ENCODE results near the gene LY6G6D. TPM values are rescaled to one million over a fixed set of nuclear protein-coding genes. Genes with fewer than 3 reads are reported as not detected.

LY6G6D gene, protein sequence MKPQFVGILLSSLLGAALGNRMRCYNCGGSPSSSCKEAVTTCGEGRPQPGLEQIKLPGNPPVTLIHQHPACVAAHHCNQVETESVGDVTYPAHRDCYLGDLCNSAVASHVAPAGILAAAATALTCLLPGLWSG
- total RNA-seq, result not detected

DNA sequence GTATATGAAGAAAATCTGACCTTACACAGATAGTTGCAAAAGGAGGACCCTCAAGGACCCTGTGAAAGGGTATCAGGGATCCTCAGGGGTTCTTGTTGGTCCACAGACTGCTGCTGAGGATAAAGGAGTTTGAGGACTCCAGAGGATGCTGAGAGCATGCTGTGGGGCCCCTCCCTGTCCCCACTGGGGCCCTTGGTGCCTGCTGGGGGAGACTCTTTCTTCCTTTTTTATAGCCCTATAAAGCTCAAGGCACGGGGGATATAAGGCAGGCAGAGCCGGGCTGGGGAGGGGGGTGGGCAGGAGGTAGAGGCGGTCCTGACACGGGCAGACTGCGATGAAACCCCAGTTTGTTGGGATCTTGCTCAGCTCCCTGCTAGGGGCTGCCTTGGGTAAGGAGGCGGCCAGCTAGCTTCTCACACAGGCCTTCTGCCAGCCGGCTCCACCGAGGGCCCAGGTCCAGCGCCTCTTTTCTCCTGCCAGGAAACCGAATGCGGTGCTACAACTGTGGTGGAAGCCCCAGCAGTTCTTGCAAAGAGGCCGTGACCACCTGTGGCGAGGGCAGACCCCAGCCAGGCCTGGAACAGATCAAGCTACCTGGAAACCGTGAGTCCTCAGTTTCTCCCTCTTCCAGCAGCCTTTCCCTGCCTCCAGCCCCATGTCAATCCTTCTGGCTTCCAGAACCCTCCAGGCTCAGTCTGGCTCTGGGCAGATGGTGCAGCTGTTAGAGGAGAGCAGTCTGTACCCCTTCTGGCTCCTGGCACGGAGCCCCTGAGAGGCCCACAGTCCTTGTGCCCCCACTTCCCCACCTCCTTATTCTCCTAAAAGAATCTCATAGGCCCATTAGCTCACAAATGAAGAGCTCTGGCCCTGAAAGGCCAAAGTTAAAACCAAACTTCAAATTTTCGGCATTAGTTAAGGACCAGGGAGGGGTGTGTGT, at the start of gene LY6G6D:
Gene LY6G6D (plus strand): TSS at position 327 of the 937 bp plus-strand sequence. CDS start 8 bp downstream, at position 335.
- DNase-seq (ENCODE audit: low spot score) (no peak), ATAC-seq (ENCODE audit: low FRiP score) (no peak)
- TF ChIP-seq, protein P1, sequence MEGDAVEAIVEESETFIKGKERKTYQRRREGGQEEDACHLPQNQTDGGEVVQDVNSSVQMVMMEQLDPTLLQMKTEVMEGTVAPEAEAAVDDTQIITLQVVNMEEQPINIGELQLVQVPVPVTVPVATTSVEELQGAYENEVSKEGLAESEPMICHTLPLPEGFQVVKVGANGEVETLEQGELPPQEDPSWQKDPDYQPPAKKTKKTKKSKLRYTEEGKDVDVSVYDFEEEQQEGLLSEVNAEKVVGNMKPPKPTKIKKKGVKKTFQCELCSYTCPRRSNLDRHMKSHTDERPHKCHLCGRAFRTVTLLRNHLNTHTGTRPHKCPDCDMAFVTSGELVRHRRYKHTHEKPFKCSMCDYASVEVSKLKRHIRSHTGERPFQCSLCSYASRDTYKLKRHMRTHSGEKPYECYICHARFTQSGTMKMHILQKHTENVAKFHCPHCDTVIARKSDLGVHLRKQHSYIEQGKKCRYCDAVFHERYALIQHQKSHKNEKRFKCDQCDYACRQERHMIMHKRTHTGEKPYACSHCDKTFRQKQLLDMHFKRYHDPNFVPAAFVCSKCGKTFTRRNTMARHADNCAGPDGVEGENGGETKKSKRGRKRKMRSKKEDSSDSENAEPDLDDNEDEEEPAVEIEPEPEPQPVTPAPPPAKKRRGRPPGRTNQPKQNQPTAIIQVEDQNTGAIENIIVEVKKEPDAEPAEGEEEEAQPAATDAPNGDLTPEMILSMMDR (IDR thresholded peaks at IDR 0.05), result no peak

DNA sequence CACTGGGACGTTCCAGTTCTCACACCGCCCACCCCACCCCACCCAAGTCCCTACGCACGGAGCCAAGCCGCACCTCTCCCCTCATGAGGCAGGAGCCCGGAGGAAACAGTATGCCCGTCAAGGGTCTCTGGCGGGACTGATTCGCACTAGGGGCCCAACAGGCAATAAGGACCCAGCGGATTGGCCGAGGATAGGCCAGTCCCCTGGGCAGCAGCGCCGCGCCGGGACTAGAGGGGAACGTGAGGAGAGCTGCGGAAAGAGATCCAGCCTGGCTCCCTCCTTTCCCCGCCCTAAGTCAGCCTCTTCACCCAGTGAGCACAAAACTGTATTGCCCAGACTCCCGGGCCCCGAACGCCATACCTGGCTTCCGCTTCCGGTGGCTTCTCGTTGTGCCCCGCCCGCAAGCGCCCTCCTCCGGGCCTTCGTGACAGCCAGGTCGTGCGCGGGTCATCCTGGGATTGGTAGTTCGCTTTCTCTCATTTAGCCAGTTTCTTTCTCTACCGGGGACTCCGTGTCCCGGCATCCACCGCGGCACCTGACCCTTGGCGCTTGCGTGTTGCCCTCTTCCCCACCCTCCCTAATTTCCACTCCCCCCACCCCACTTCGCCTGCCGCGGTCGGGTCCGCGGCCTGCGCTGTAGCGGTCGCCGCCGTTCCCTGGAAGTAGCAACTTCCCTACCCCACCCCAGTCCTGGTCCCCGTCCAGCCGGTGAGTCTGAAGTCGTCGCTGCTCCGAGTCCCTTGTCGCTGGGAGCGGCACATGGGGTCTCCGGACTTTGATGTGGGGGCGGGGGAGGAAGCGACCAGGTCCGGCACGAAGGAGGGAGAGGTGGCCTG, 49.4 kb upstream of the LY6G6D start, which contains the start of gene CSNK2B:
Gene CSNK2B (plus strand): TSS at position 580 of the 836 bp plus-strand sequence. CDS start 752 bp downstream, outside the sequence.
- TF ChIP-seq, protein P1 (IDR thresholded peaks at IDR 0.05), result no peak
- ATAC-seq (ENCODE audit: low FRiP score) (peak; percentile 87), DNase-seq (ENCODE audit: low spot score) (peak; percentile 93)

DNA sequence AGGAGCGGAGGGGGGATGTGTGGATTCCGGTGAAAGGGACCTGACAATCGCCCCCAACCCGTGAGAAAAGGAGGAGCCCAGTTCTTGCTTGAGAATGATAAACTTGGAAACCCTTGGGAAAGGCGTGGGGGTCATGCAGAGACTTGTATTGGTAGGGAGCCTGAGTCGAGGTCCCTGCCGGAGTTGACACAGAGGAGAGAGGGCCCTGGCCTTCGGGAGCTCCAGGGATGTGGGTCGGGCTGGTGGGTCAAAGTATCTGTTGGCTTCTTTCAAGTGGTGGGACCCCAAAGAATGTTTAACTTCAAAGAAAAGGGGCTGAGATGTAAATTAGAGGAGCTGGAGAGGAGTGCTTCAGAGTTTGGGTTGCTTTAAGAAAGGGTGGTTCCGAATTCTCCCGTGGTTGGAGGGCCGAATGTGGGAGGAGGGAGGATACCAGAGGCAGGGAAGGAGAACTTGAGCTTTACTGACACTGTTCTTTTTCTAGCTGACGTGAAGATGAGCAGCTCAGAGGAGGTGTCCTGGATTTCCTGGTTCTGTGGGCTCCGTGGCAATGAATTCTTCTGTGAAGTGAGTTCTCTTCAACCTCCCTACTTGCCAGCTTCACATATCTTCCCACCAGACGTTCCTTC, 48.7 kb upstream of the LY6G6D start:
- no peak for ATAC-seq (ENCODE audit: low FRiP score)
- TF ChIP-seq, protein P1 (IDR thresholded peaks at IDR 0.05), result no peak
- DNase-seq (ENCODE audit: low spot score), result no peak

DNA sequence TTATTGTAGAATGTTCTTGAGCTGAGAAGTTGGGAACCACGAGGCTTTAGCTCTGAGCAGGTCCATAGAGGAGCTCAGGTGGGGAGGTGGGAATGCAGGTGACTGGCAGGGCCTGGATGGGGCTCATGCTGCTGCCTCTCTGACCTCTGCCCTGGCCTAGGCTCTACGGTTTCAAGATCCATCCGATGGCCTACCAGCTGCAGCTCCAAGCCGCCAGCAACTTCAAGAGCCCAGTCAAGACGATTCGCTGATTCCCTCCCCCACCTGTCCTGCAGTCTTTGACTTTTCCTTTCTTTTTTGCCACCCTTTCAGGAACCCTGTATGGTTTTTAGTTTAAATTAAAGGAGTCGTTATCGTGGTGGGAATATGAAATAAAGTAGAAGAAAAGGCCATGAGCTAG, 45.5 kb upstream of the LY6G6D start, which contains the start of gene LY6G5B:
Gene LY6G5B (plus strand): TSS at position 301 of the 400 bp plus-strand sequence. CDS start 975 bp downstream, outside the sequence.
- TF ChIP-seq, protein P1 (IDR thresholded peaks at IDR 0.05), result no peak
- ATAC-seq (ENCODE audit: low FRiP score) (no peak), DNase-seq (ENCODE audit: low spot score) (no peak)

DNA sequence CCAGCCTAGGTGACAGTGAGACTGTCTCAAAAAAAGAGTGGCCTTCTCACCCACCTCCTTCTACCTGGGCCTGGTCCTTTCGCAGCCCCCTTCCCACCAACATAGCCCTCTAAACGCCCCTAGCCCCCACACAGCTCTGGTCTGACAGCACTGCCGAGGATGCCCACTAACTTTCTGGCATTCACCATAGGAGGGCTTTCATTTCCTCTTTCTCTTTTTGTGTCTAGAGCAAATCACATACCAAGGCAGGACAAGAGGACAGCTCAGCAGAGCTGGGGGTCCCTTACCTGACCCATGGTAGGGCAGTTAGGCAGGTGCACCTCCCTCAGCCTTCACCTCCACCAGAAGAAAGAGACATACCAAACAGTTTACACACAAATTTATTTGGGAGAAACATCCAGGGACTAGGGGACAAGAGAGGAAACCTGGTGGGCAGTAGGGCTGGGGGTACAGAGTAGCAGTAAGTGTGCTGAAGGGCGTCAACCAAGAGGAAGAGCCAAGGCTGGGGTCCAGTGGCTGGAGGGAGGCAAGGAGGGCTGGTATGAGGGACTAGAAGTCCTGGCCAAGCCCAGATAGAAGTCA, 38.7 kb upstream of the LY6G6D start:
- ATAC-seq (ENCODE audit: low FRiP score) (no peak), DNase-seq (ENCODE audit: low spot score) (no peak)
- TF ChIP-seq, protein P1 (IDR thresholded peaks at IDR 0.05), result no peak

DNA sequence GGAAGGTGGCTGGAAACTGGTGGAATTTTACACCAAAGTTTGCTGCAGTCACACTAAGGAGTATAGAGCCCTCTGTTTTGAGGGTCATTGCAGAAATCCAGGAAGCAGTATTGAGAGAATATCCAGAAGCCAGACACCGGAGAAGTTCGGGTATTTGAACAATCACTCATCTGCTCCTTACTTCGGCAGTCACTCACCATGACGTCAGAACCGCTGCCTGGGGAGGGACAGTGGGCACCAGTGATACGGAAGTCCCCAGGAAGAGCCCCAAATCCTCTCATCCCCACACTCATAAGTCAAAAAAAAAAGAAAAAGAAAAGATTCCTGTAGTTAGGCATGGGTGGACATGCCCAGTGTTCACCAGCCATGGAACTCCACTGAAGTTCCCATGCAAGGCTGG, 38.2 kb upstream of the LY6G6D start:
- ATAC-seq (ENCODE audit: low FRiP score) (no peak), DNase-seq (ENCODE audit: low spot score) (no peak)
- TF ChIP-seq, protein P1 (IDR thresholded peaks at IDR 0.05), result no peak

Data from omental fat pad (tissue), 4 donors.